ENCODE data around the gene AGTPBP1. TPM values are rescaled to one million over a fixed set of nuclear protein-coding genes. Genes with fewer than 3 reads are reported as not detected.

The AGTPBP1 gene
- total RNA-seq, 4 donors from 2014 or later: 12.9 to 36.6 (median 29.1) TPM

DNA sequence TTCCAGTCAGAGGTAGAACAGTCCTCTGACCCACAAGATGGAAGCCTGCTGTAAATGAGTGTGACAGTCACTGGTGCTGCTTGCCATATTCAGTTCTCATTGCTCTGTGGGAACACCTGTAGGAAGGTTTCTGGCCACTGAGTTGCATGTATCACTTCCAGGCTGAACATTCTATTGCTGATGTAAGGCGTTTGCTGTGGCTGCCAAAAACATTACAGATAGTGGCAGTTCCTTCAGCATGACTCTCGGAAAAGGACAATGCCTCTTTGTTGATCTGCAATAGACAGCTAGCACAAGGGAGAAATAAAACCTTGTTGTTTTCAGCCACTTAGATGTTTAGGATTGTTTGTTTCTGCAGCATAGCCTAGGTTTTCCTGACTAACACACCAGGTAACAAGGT, 217.2 kb downstream of the AGTPBP1 start:
- TF ChIP-seq, protein P1, sequence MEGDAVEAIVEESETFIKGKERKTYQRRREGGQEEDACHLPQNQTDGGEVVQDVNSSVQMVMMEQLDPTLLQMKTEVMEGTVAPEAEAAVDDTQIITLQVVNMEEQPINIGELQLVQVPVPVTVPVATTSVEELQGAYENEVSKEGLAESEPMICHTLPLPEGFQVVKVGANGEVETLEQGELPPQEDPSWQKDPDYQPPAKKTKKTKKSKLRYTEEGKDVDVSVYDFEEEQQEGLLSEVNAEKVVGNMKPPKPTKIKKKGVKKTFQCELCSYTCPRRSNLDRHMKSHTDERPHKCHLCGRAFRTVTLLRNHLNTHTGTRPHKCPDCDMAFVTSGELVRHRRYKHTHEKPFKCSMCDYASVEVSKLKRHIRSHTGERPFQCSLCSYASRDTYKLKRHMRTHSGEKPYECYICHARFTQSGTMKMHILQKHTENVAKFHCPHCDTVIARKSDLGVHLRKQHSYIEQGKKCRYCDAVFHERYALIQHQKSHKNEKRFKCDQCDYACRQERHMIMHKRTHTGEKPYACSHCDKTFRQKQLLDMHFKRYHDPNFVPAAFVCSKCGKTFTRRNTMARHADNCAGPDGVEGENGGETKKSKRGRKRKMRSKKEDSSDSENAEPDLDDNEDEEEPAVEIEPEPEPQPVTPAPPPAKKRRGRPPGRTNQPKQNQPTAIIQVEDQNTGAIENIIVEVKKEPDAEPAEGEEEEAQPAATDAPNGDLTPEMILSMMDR (IDR thresholded peaks at IDR 0.05): no peak
- no peak for TF ChIP-seq POLR2A (IDR thresholded peaks at IDR 0.05)
- H3K4me1 ChIP-seq: no peaks in the 10 kb centered on the region
- intact Hi-C loops (cut with DNase I; ENCODE audit: low total_unique reads): no loop called here
- no peak overlapping the region for H3K4me3 ChIP-seq
- no peak for DNase-seq
- H3K36me3 ChIP-seq: no peaks in the 10 kb centered on the region
- no peak overlapping the region for H3K27ac ChIP-seq
- H3K27me3 ChIP-seq: no peaks in the 10 kb centered on the region
- H3K9me3 ChIP-seq: no peaks in the 10 kb centered on the region

DNA sequence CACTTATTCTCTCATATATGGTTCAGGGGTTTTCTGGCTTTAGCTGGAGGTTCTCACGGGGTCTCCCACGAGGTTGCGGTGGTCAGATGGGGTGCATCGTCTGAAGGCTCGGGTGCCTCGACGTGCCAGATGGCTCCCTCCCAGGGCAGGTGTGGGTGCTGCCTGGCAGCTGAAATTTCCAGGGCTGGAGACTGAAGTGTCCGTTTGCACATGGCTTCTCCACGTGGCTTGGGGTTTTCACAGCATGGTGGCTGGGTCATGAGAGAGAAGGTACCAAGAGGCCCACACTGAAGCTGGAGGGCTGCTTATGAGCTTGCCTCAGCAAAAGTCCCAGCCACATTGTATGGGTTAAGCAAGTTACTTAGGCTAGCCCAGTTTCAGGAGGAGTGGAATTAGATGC, 218.6 kb downstream of the AGTPBP1 start:
- no peak overlapping the region for H3K4me3 ChIP-seq
- H3K4me1 ChIP-seq: no peaks in the 10 kb centered on the region
- no peaks in the 10 kb centered on the region for H3K9me3 ChIP-seq
- H3K27me3 ChIP-seq: no peaks in the 10 kb centered on the region
- no peak for TF ChIP-seq POLR2A (IDR thresholded peaks at IDR 0.05)
- TF ChIP-seq, protein P1 (IDR thresholded peaks at IDR 0.05): no peak
- no peak for DNase-seq
- no peak overlapping the region for H3K27ac ChIP-seq
- no peaks in the 10 kb centered on the region for H3K36me3 ChIP-seq
- intact Hi-C loops (cut with DNase I; ENCODE audit: low total_unique reads): no loop called here

DNA sequence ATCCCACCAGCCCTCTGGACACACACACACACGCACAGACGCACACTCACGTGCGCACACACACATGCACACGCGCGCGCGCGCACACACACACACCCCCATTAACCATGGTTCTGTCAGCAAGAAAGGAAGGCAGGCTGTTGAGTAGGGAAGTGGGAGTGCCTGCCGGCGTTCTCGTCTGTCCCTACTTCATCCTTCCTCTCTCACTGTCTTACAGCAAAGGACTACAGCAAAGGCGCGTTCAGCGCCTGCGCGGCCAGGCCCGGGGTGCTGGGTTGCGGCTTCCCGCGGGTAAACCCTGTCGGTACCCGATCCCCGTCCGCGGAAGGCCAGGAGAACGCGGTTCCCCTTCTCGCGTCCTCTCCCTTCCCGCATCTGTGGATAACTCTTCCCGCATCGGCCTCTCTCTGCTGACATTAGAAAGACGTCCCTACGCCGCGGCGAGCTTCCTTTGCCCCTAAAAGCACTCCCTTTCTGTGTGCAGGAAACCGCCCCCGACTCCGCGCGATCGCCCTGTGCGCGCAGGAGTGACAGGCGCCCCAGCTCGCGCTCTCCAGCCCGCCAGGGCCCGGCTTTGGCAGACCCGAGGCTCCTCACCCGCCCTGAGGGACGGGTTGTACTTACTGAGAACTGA, 219.2 kb downstream of the AGTPBP1 start:
- no peak for DNase-seq
- Histone ChIP-seq H3K27me3 (no peaks in the 10 kb centered on the region), H3K4me1 (no peaks in the 10 kb centered on the region), H3K9me3 (no peaks in the 10 kb centered on the region), H3K4me3 (peak overlapping the region; percentile 9 to 20), H3K27ac (no peak overlapping the region), H3K36me3 (no peaks in the 10 kb centered on the region)
- intact Hi-C loops (cut with DNase I; ENCODE audit: low total_unique reads): no loop called here
- TF ChIP-seq, protein P1 (IDR thresholded peaks at IDR 0.05): no peak
- TF ChIP-seq POLR2A (IDR thresholded peaks at IDR 0.05): no peak

DNA sequence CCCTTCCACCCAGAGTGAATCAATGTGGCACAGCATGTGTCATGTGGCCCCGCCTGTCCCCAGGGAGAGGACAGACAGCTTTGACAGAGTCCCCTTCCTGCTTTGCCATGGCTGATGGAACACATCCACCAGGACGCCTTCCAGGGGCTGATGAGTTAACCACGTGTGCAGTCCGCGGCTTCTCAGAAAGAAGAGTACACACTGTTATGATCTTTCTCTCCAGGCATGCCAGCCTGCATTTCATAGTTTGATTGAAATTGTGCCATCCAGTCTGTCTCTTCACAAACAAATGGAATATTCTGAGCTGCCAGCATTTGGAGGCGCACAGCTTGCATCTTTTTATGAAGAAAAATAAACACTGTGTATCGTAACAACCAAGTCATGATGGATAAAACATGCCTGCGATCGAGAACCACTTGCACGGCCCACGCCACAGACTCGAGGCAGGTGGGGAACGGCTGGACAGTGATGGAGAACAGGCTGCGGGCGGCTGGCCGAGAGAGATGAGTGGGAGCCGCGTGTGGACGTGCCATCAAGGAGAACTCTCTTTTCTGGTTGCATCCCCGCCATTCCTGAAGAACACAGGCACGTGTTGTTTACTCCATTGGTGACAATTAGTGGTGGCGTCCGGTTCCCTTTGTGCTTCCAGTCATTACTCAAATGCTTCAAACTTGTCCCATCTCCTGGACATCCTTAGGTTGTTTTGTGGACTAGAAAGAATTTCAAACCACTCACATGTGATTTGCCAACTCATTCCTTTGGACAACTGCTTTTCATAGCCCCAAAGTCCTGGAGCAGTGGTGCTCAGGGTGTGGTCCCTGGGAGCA, 220.2 kb downstream of the AGTPBP1 start:
- H3K4me3 ChIP-seq: no peak overlapping the region
- TF ChIP-seq POLR2A (IDR thresholded peaks at IDR 0.05): no peak
- TF ChIP-seq, protein P1 (IDR thresholded peaks at IDR 0.05): no peak
- no peaks in the 10 kb centered on the region for H3K4me1 ChIP-seq
- no peak for DNase-seq
- no peaks in the 10 kb centered on the region for H3K9me3 ChIP-seq
- intact Hi-C loops (cut with DNase I; ENCODE audit: low total_unique reads): no loop called here
- H3K27ac ChIP-seq: no peak overlapping the region
- H3K27me3 ChIP-seq: no peaks in the 10 kb centered on the region
- no peaks in the 10 kb centered on the region for H3K36me3 ChIP-seq

DNA sequence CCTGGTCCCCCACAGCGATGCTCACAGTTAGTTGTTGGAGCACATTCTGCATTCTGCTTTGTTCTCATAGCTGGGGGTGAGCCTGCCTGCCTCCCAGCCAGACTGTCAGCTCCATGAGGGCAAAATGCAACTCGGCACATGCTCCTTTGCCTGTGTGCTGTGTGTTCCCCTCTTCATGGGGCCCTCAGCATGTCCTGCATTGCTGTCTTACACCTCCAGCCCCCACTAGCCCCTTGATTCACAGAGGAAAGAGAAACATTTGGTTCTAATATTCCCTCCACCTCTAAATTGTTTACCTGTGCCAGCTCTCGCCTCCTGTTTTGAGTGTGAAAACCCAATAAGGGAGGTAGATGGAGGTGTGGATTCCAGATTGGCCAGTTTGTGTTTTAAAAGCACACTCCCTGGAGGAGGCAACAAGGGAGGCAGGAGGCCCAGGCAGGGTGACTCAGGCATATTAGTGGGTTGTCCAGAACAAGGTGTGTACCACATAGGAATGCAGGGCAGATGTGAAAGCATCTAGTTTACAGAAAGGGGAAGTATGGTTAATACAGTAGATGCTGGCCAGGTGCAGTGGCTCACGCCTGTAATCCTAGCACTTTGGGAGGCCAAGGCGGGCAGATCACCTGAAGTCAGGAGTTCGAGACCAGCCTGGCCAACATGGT, 224.6 kb downstream of the AGTPBP1 start:
- TF ChIP-seq, protein P1 (IDR thresholded peaks at IDR 0.05): no peak
- no peak for TF ChIP-seq POLR2A (IDR thresholded peaks at IDR 0.05)
- DNase-seq: no peak
- intact Hi-C loops (cut with DNase I; ENCODE audit: low total_unique reads): no loop called here
- Histone ChIP-seq H3K27ac (no peak overlapping the region), H3K27me3 (no peaks in the 10 kb centered on the region), H3K4me3 (no peak overlapping the region), H3K4me1 (no peaks in the 10 kb centered on the region), H3K36me3 (no peaks in the 10 kb centered on the region), H3K9me3 (no peaks in the 10 kb centered on the region)
